HepG2 (cell line): ENCODE results near the gene PRKG1. TPM values are rescaled to one million over a fixed set of nuclear protein-coding genes. Genes with fewer than 3 reads are reported as not detected.

Source experiments
- ATF1 ChIP-seq: IDR thresholded peaks from 2 replicates; pipeline ENCODE4 v1.6.1; 2016; ENCODE audit warnings: mild to moderate bottlenecking, control low read depth
- SOX13 ChIP-seq, 3 experiments: fragments of 450-650 bp in 1 of 3; sonication (generic) in 1 of 3; formaldehyde crosslinking in 1 of 3; IDR thresholded peaks in 2 of 3; conservative IDR thresholded peaks in 1 of 3; 2 replicates each; pipeline versions ENCODE4 v1.5.0 to v1.6.1; 2016 to 2020; ENCODE audit warnings: antibody characterized with exemption in 1 of 3, mild to moderate bottlenecking in 1 of 3, missing compliant biosample characterization in 1 of 3, missing genetic modification reagents in 1 of 3, moderate library complexity in 1 of 3
- TIGD3 ChIP-seq: sonication (generic); formaldehyde crosslinking; IDR thresholded peaks from 2 replicates; pipeline ENCODE4 v1.5.1; 2020; ENCODE audit warnings: mild to moderate bottlenecking, missing genetic modification reagents, borderline replicate concordance
- ZNF407 ChIP-seq: sonication (generic); formaldehyde crosslinking; IDR thresholded peaks from one replicate; pipeline ENCODE4 v1.5.1; 2020; ENCODE audit warnings: mild to moderate bottlenecking, missing genetic modification reagents; ENCODE audit errors: not compliant biosample characterization
- ZNF766 ChIP-seq: sonication (generic); formaldehyde crosslinking; IDR thresholded peaks from 2 replicates; pipeline ENCODE4 v1.5.0; 2020; ENCODE audit warnings: missing genetic modification reagents, borderline replicate concordance
- polyA plus RNA-seq, 8 experiments: library from polyadenylated mRNA; depleted of rRNA in 3 of 8; stranded (reverse) in 7 of 8; unstranded in 1 of 8; fragments of >200 nt; fragmentation: Illumina TruSeq in 4 of 8; extraction: Trizol in 4 of 8; gene quantifications; 2 replicates each; pipeline versions ENCODE4 v1.2.1 to v1.2.3, GENCODE V29; 2011 to 2016; ENCODE audit warnings: low read depth in 4 of 8, missing spikeins in 1 of 8, mixed read lengths in 1 of 8; ENCODE audit not compliant: insufficient read depth in 1 of 8
- total RNA-seq, 5 experiments: library from RNA; depleted of rRNA; stranded (reverse); fragments of >200 nt; fragmentation: Illumina TruSeq; extraction: Trizol; gene quantifications; 2 replicates each; pipeline ENCODE4 v1.2.3, GENCODE V29; 2016; ENCODE audit warnings: low read depth in 1 of 5
- TF ChIP-seq, protein P1 (sequence below): sonication (generic); formaldehyde crosslinking; IDR thresholded peaks from 2 replicates; pipeline ENCODE4 v1.5.1; 2020; ENCODE audit warnings: missing genetic modification reagents, mild to moderate bottlenecking, borderline replicate concordance
- TF ChIP-seq, protein P2 (sequence below), 2 experiments: fragments of 450-650 bp in 1 of 2; sonication (generic) in 1 of 2; formaldehyde crosslinking in 1 of 2; IDR thresholded peaks; 2 replicates each; pipeline versions ENCODE4 v1.6.1 to v1.8.0; 2016 to 2022; ENCODE audit warnings: antibody characterized with exemption in 1 of 2, mild to moderate bottlenecking in 1 of 2, missing genetic modification reagents in 1 of 2

PRKG1 gene
- total and polyA plus RNA-seq, 2 of the 13 experiments (the other 11 are each of a cell fraction or from before 2014, with no cell fraction given), result 0.01 TPM; not detected in 1

GRCh38 chr10:51748959-51749358, 674.7 kb downstream of the PRKG1 start (continued):
- TF ChIP-seq ZNF407 (CRISPR knock-in tag), result no peak
- TF ChIP-seq, protein P1, sequence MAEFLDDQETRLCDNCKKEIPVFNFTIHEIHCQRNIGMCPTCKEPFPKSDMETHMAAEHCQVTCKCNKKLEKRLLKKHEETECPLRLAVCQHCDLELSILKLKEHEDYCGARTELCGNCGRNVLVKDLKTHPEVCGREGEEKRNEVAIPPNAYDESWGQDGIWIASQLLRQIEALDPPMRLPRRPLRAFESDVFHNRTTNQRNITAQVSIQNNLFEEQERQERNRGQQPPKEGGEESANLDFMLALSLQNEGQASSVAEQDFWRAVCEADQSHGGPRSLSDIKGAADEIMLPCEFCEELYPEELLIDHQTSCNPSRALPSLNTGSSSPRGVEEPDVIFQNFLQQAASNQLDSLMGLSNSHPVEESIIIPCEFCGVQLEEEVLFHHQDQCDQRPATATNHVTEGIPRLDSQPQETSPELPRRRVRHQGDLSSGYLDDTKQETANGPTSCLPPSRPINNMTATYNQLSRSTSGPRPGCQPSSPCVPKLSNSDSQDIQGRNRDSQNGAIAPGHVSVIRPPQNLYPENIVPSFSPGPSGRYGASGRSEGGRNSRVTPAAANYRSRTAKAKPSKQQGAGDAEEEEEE (CRISPR knock-in tag), result no peak
- TF ChIP-seq ZNF766 (CRISPR knock-in tag), result no peak
- no peak for TF ChIP-seq SOX13 (IDR thresholded peaks at IDR 0.05)
- TF ChIP-seq SOX13 (CRISPR knock-in tag; conservative IDR thresholded peaks at IDR 0.05 in 1 of 2, IDR thresholded peaks at IDR 0.05 in 1 of 2), result no peak
- TF ChIP-seq, protein P2, sequence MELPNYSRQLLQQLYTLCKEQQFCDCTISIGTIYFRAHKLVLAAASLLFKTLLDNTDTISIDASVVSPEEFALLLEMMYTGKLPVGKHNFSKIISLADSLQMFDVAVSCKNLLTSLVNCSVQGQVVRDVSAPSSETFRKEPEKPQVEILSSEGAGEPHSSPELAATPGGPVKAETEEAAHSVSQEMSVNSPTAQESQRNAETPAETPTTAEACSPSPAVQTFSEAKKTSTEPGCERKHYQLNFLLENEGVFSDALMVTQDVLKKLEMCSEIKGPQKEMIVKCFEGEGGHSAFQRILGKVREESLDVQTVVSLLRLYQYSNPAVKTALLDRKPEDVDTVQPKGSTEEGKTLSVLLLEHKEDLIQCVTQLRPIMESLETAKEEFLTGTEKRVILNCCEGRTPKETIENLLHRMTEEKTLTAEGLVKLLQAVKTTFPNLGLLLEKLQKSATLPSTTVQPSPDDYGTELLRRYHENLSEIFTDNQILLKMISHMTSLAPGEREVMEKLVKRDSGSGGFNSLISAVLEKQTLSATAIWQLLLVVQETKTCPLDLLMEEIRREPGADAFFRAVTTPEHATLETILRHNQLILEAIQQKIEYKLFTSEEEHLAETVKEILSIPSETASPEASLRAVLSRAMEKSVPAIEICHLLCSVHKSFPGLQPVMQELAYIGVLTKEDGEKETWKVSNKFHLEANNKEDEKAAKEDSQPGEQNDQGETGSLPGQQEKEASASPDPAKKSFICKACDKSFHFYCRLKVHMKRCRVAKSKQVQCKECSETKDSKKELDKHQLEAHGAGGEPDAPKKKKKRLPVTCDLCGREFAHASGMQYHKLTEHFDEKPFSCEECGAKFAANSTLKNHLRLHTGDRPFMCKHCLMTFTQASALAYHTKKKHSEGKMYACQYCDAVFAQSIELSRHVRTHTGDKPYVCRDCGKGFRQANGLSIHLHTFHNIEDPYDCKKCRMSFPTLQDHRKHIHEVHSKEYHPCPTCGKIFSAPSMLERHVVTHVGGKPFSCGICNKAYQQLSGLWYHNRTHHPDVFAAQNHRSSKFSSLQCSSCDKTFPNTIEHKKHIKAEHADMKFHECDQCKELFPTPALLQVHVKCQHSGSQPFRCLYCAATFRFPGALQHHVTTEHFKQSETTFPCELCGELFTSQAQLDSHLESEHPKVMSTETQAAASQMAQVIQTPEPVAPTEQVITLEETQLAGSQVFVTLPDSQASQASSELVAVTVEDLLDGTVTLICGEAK (IDR thresholded peaks at IDR 0.05), result no peak
- TF ChIP-seq, protein P2 (CRISPR knock-in tag; IDR thresholded peaks at IDR 0.05), result no peak
- TF ChIP-seq TIGD3 (CRISPR knock-in tag), result no peak
- no peak for TF ChIP-seq ATF1 (CRISPR knock-in tag)
